Sigmoid colon (tissue), 7 donors: Measurements from ENCODE around the gene CDKN3. TPM values are rescaled to one million over a fixed set of nuclear protein-coding genes. Genes with fewer than 3 reads are reported as not detected.

Experiments used
- DNase-seq: peaks from one replicate; pipeline ENCODE4 v3.0.0-alpha.2; 2019
- H3K27ac ChIP-seq, 4 donors: fragments of 200-600 bp; sonication (generic); one replicate each; pipeline ENCODE4 v1.5.1; 2016 to 2019; ENCODE audit warnings: mild to moderate bottlenecking in 1 of 4
- H3K27me3 ChIP-seq, 3 donors: fragments of 200-600 bp; sonication (generic); one replicate each; pipeline ENCODE4 v1.5.1; 2019; ENCODE audit warnings: mild to moderate bottlenecking in 1 of 3
- H3K36me3 ChIP-seq, 4 donors: fragments of 200-600 bp; sonication (generic); one replicate each; pipeline ENCODE4 v1.5.1; 2016 to 2019
- H3K4me1 ChIP-seq, 4 donors: fragments of 200-600 bp; sonication (generic); one replicate each; pipeline ENCODE4 v1.5.1; 2017 to 2019
- H3K4me3 ChIP-seq, 4 donors: fragments of 200-600 bp; sonication (generic); one replicate each; pipeline ENCODE4 v1.5.1; 2017 to 2019; ENCODE audit warnings: mild to moderate bottlenecking in 2 of 4, moderate library complexity in 1 of 4
- H3K9me3 ChIP-seq, 4 donors: fragments of 200-600 bp in 3 of 4; sonication (generic) in 3 of 4; one replicate each; pipeline versions ENCODE4 v1.5.1 to v1.6.1; 2013 to 2019
- CTCF ChIP-seq, 4 experiments: fragments of 450-650 bp in 3 of 4; fragments of 200-600 bp in 1 of 4; IDR thresholded peaks; one replicate each; pipeline ENCODE4 v1.5.1; 2016 to 2019; ENCODE audit warnings: antibody characterized with exemption in 4 of 4, mild to moderate bottlenecking in 3 of 4, moderate library complexity in 2 of 4
- EP300 ChIP-seq, 4 donors: sonication (generic); formaldehyde crosslinking; IDR thresholded peaks; one replicate each; pipeline ENCODE4 v1.6.1; 2017; ENCODE audit warnings: antibody characterized with exemption in 4 of 4
- POLR2A ChIP-seq, 2 donors: fragments of 450-650 bp; IDR thresholded peaks; one replicate each; pipeline ENCODE4 v1.6.1; 2016; ENCODE audit warnings: antibody characterized with exemption in 2 of 2, mild to moderate bottlenecking in 2 of 2, moderate library complexity in 2 of 2
- POLR2AphosphoS5 ChIP-seq, 4 donors: sonication (generic); formaldehyde crosslinking; IDR thresholded peaks; one replicate each; pipeline ENCODE4 v1.6.1; 2017; ENCODE audit warnings: antibody characterized with exemption in 4 of 4
- WGBS, 2 donors: extraction: QIAGEN DNeasy Blood & Tissue Kit; methylation state at CpG; one replicate each; pipeline ENCODE4 v1.1.7; 2013; 5-methylcytosine and 5-hydroxymethylcytosine counted together
- intact Hi-C: fragments of 100-400 bp; cut with DNase I; formaldehyde crosslinking; loops from one replicate; pipeline ENCODE4 v1.15.1; 2023
- polyA plus RNA-seq, 3 donors: library from polyadenylated mRNA; stranded (reverse); fragments of 200-250 nt; gene quantifications; one replicate each; pipeline ENCODE4 v1.2.3, GENCODE V29; 2013
- total RNA-seq, 4 donors: library from RNA; depleted of rRNA; stranded (reverse); fragments of >200 nt; gene quantifications; one replicate each; pipeline ENCODE4 v1.1.0, GENCODE V29; 2016
- donor health status: healthy with polysubstance abuse.
- donor health status: Bipolar disorder and iron deficiency.
- donor health status: healthy.

Gene CDKN3
- total and polyA plus RNA-seq, 7 donors, result 1.1 to 41.8 (median 6.6) TPM; not detected in 1

- peaks cover 5 to 52% (median 10%) of the 10 kb centered on the region in 4 donors for H3K36me3 ChIP-seq
- H3K4me3 ChIP-seq, result no peak overlapping the region
- DNase-seq, result no peak
- no peaks in the 10 kb centered on the region for H3K27me3 ChIP-seq
- intact Hi-C loops, result no loop called here
- H3K27ac ChIP-seq, result no peak overlapping the region
- TF ChIP-seq EP300 (IDR thresholded peaks at IDR 0.05), result no peak
- no peak for TF ChIP-seq CTCF (IDR thresholded peaks at IDR 0.05)
- TF ChIP-seq POLR2A (IDR thresholded peaks at IDR 0.05), result no peak
- TF ChIP-seq POLR2AphosphoS5 (IDR thresholded peaks at IDR 0.05), result no peak
- no peaks in the 10 kb centered on the region for H3K9me3 ChIP-seq
- H3K4me1 ChIP-seq, result peaks cover 0 to 4% (median 0%) of the 10 kb centered on the region in 4 donors
Measured at GRCh38 chr14:54423991-54424390, 27.2 kb downstream of the CDKN3 start.

GRCh38 chr14:54424479-54424901, 27.7 kb downstream of the CDKN3 start:
- H3K27me3 ChIP-seq, result no peaks in the 10 kb centered on the region
- H3K4me1 ChIP-seq, result peaks cover 0 to 4% (median 0%) of the 10 kb centered on the region in 4 donors
- DNase-seq, result no peak
- H3K4me3 ChIP-seq, result no peak overlapping the region
- H3K27ac ChIP-seq, result no peak overlapping the region
- 17 to 70% methylated on average over 4 of the region's 4 CpGs for WGBS, 2 donors
- intact Hi-C loops, result no loop called here
- H3K9me3 ChIP-seq, result no peaks in the 10 kb centered on the region
- TF ChIP-seq POLR2AphosphoS5 (IDR thresholded peaks at IDR 0.05) (no peak), POLR2A (IDR thresholded peaks at IDR 0.05) (no peak), CTCF (IDR thresholded peaks at IDR 0.05) (no peak), EP300 (IDR thresholded peaks at IDR 0.05) (no peak)
- peaks cover 5 to 57% (median 14%) of the 10 kb centered on the region in 4 donors for H3K36me3 ChIP-seq

GRCh38 chr14:54425068-54425467, 28.3 kb downstream of the CDKN3 start:
- 17 to 61% methylated on average over 2 of the region's 2 CpGs for WGBS, 2 donors
- no peak for TF ChIP-seq POLR2AphosphoS5 (IDR thresholded peaks at IDR 0.05)
- TF ChIP-seq POLR2A (IDR thresholded peaks at IDR 0.05), result no peak
- no peak for TF ChIP-seq EP300 (IDR thresholded peaks at IDR 0.05)
- no peak for TF ChIP-seq CTCF (IDR thresholded peaks at IDR 0.05)
- Histone ChIP-seq H3K4me3 (no peak overlapping the region), H3K27me3 (no peaks in the 10 kb centered on the region), H3K36me3 (peaks cover 5 to 63% (median 19%) of the 10 kb centered on the region in 4 donors), H3K9me3 (no peaks in the 10 kb centered on the region), H3K27ac (no peak overlapping the region), H3K4me1 (peaks cover 0 to 4% (median 0%) of the 10 kb centered on the region in 4 donors)
- intact Hi-C loops, result no loop called here
- DNase-seq, result no peak

- 57 to 71% methylated on average over 3 of the region's 3 CpGs for WGBS, 2 donors
- TF ChIP-seq POLR2A (IDR thresholded peaks at IDR 0.05) (no peak), EP300 (IDR thresholded peaks at IDR 0.05) (no peak), POLR2AphosphoS5 (IDR thresholded peaks at IDR 0.05) (no peak), CTCF (IDR thresholded peaks at IDR 0.05) (no peak)
- Histone ChIP-seq H3K9me3 (no peaks in the 10 kb centered on the region), H3K27me3 (no peaks in the 10 kb centered on the region), H3K36me3 (peaks cover 5 to 69% (median 22%) of the 10 kb centered on the region in 4 donors), H3K27ac (no peak overlapping the region), H3K4me3 (no peak overlapping the region), H3K4me1 (no peaks in the 10 kb centered on the region)
- no peak for DNase-seq
- intact Hi-C loops, result no loop called here
Measured at GRCh38 chr14:54425537-54426274, 28.9 kb downstream of the CDKN3 start.
